NCI-H128 (cell line): ENCODE measurements around the gene MYLK3.
"Not testable (repeated sequence)": the region's sequence is repeated elsewhere in the genome, so short reads cannot be mapped to it uniquely, and the experiment has no call there.

ENCODE experiments used
- DNase-seq: peaks from one replicate; lab custom pipeline; 2025; ENCODE audit not compliant: unreplicated experiment; lab: John Stamatoyannopoulos, UW

MYLK3 gene

GRCh38 chr16:46747777-46748651, at the start of gene MYLK3:
Gene MYLK3, minus strand, starts transcription at chr16:46748344. Its CDS starts 151 bp downstream, at chr16:46748193.
- no peak for DNase-seq

- no peak for DNase-seq
Observed at GRCh38 chr16:46797501-46797900, 49.4 kb upstream of the MYLK3 start.

GRCh38 chr16:46796764-46797269, 48.7 kb upstream of the MYLK3 start:
- DNase-seq: no peak

GRCh38 chr16:46793841-46794240, 45.7 kb upstream of the MYLK3 start:
- DNase-seq: no peak

GRCh38 chr16:46790599-46791270, 42.6 kb upstream of the MYLK3 start:
- no peak for DNase-seq

GRCh38 chr16:46789499-46790414, 41.6 kb upstream of the MYLK3 start:
- no peak for DNase-seq

GRCh38 chr16:46788891-46789474, 40.8 kb upstream of the MYLK3 start:
- DNase-seq: no peak

GRCh38 chr16:46787909-46788308, 39.8 kb upstream of the MYLK3 start:
- DNase-seq: no peak

- DNase-seq: no peak
Observed at GRCh38 chr16:46785076-46785845, 37.1 kb upstream of the MYLK3 start.

GRCh38 chr16:46784569-46784968, 36.4 kb upstream of the MYLK3 start:
- not testable (repeated sequence) for DNase-seq

- no peak for DNase-seq
Observed at GRCh38 chr16:46783800-46784199, 35.7 kb upstream of the MYLK3 start.

GRCh38 chr16:46782320-46782719, 34.2 kb upstream of the MYLK3 start:
- DNase-seq: no peak

GRCh38 chr16:46777804-46778203, 29.7 kb upstream of the MYLK3 start:
- DNase-seq: no peak

- no peak for DNase-seq
Observed at GRCh38 chr16:46775214-46775613, 27.1 kb upstream of the MYLK3 start.

- DNase-seq: no peak
Observed at GRCh38 chr16:46774743-46775177, 26.6 kb upstream of the MYLK3 start.

- DNase-seq: no peak
Observed at GRCh38 chr16:46772463-46772862, 24.3 kb upstream of the MYLK3 start.

GRCh38 chr16:46768809-46769208, 20.7 kb upstream of the MYLK3 start:
- peak; percentile 38 for DNase-seq

- DNase-seq: no peak
Observed at GRCh38 chr16:46765050-46765449, 16.9 kb upstream of the MYLK3 start.

- DNase-seq: no peak
Observed at GRCh38 chr16:46763147-46763546, 15.0 kb upstream of the MYLK3 start.

GRCh38 chr16:46762583-46762982, 14.4 kb upstream of the MYLK3 start:
- no peak for DNase-seq
